GM23338 (cell line): ENCODE measurements around the gene PIGZ. TPM values are rescaled to one million over a fixed set of nuclear protein-coding genes. Genes with fewer than 3 reads are reported as not detected.

Experiments
- ATAC-seq: fragments of 200-7000 bp; cut with Tn5 transposase; 3 replicates; pipeline ENCODE4 v1.9.1; 2020
- DNase-seq: peaks from one replicate; pipeline ENCODE4 v3.0.0-alpha.2; 2015; ENCODE audit warnings: low spot score
- H2AFZ ChIP-seq: fragments of 200-600 bp; sonication (generic); 2 replicates; pipeline ENCODE4 v1.8.0; 2016; ENCODE audit warnings: antibody characterized with exemption, mild to moderate bottlenecking, moderate library complexity
- H3F3A ChIP-seq: fragments of 200-600 bp; sonication (generic); replicated peaks from 2 replicates; pipeline ENCODE4 v1.8.0; 2017; ENCODE audit warnings: antibody characterized with exemption, mixed run types, low read depth
- H3K27ac ChIP-seq: fragments of 200-600 bp; sonication (generic); 2 replicates; pipeline ENCODE4 v1.6.1; 2016; ENCODE audit warnings: low read depth
- H3K27me3 ChIP-seq: fragments of 200-600 bp; sonication (generic); 2 replicates; pipeline ENCODE4 v1.8.0; 2016; ENCODE audit warnings: mild to moderate bottlenecking, mixed run types, moderate library complexity; ENCODE audit not compliant: insufficient read depth
- H3K36me3 ChIP-seq: fragments of 200-600 bp; sonication (generic); 2 replicates; pipeline ENCODE4 v1.8.0; 2016; ENCODE audit warnings: mild to moderate bottlenecking; ENCODE audit not compliant: insufficient read depth
- H3K4me1 ChIP-seq: fragments of 200-600 bp; sonication (generic); 2 replicates; pipeline ENCODE4 v1.8.0; 2016; ENCODE audit warnings: mild to moderate bottlenecking, moderate library complexity; ENCODE audit not compliant: insufficient read depth
- H3K4me2 ChIP-seq: fragments of 200-600 bp; sonication (generic); 2 replicates; pipeline ENCODE4 v1.7.1; 2017; ENCODE audit warnings: mixed run types
- H3K4me3 ChIP-seq: fragments of 200-600 bp; sonication (generic); 2 replicates; pipeline ENCODE4 v1.6.1; 2016; ENCODE audit warnings: mixed run types
- H3K79me2 ChIP-seq: fragments of 200-600 bp; sonication (generic); replicated peaks from 2 replicates; pipeline ENCODE4 v1.8.0; 2017; ENCODE audit warnings: mild to moderate bottlenecking; ENCODE audit not compliant: insufficient read depth
- H3K9me2 ChIP-seq: fragments of 200-600 bp; sonication (generic); 2 replicates; pipeline ENCODE4 v1.8.0; 2017; ENCODE audit not compliant: insufficient read depth
- H4K20me1 ChIP-seq: fragments of 200-600 bp; sonication (generic); replicated peaks from 2 replicates; pipeline ENCODE4 v1.8.0; 2017; ENCODE audit warnings: mild to moderate bottlenecking; ENCODE audit not compliant: insufficient read depth
- H3K27ac Mint-ChIP-seq: 2 replicates; pipeline ENCODE4 v1.8.0; 2020; ENCODE audit warnings: inconsistent platforms, mild to moderate bottlenecking, moderate library complexity, mixed read lengths
- H3K27me3 Mint-ChIP-seq: 3 replicates; pipeline ENCODE4 v1.8.0; 2022; ENCODE audit warnings: low read depth, mild to moderate bottlenecking, moderate library complexity, mixed read lengths, inconsistent platforms; ENCODE audit not compliant: insufficient read depth, poor library complexity
- H3K36me3 Mint-ChIP-seq: 3 replicates; pipeline ENCODE4 v1.8.0; 2021; ENCODE audit warnings: low read depth, mild to moderate bottlenecking, inconsistent platforms, moderate library complexity, mixed read lengths
- H3K4me1 Mint-ChIP-seq: 3 replicates; pipeline ENCODE4 v1.8.0; 2020; ENCODE audit warnings: mild to moderate bottlenecking, inconsistent platforms, mixed read lengths
- H3K4me3 Mint-ChIP-seq: 3 replicates; pipeline ENCODE4 v1.8.0; 2021; ENCODE audit warnings: moderate library complexity, mild to moderate bottlenecking, inconsistent platforms, mixed read lengths
- H3K9me3 Mint-ChIP-seq: 3 replicates; pipeline ENCODE4 v1.8.0; 2020; ENCODE audit warnings: moderate library complexity, mild to moderate bottlenecking, inconsistent platforms, mixed read lengths
- CREB1 ChIP-seq: fragments of 250-450 bp; sonication (Bioruptor Pico); IDR thresholded peaks from 2 replicates; pipeline ENCODE4 v1.5.0; 2020; ENCODE audit warnings: low read depth, mild to moderate bottlenecking, moderate library complexity
- CTCF ChIP-seq, 2 experiments: fragments of 200-600 bp in 1 of 2; sonication (generic) in 1 of 2; conservative IDR thresholded peaks; 2 replicates each; pipeline versions ENCODE4 v1.5.1 to v1.6.1; 2016 to 2017; ENCODE audit warnings: antibody characterized with exemption in 2 of 2, low read depth in 2 of 2, mild to moderate bottlenecking in 2 of 2, moderate library complexity in 1 of 2
- ETS1 ChIP-seq: IDR thresholded peaks from 2 replicates; pipeline ENCODE4 v1.6.1; 2016; ENCODE audit warnings: antibody characterized with exemption
- EZH2 ChIP-seq: fragments of 200-600 bp; sonication (generic); IDR thresholded peaks from one replicate; pipeline ENCODE4 v1.8.0; 2017; ENCODE audit warnings: antibody characterized with exemption, mild to moderate bottlenecking, low read depth; ENCODE audit not compliant: unreplicated experiment
- JUNB ChIP-seq: IDR thresholded peaks from one replicate; pipeline ENCODE4 v1.6.1; 2016; ENCODE audit warnings: antibody characterized with exemption; ENCODE audit not compliant: unreplicated experiment
- NANOG ChIP-seq: IDR thresholded peaks from 2 replicates; pipeline ENCODE4 v1.6.1; 2016; ENCODE audit warnings: antibody characterized with exemption, borderline replicate concordance
- POLR2AphosphoS5 ChIP-seq: IDR thresholded peaks from 2 replicates; pipeline ENCODE4 v1.6.1; 2016; ENCODE audit warnings: antibody characterized with exemption, low read depth
- REST ChIP-seq: IDR thresholded peaks from one replicate; pipeline ENCODE4 v1.6.1; 2018; ENCODE audit warnings: antibody characterized with exemption; ENCODE audit not compliant: unreplicated experiment
- STAT1 ChIP-seq: IDR thresholded peaks from one replicate; pipeline ENCODE4 v1.6.1; 2016; ENCODE audit warnings: antibody characterized with exemption; ENCODE audit not compliant: unreplicated experiment
- ZNF114 ChIP-seq: fragments of 250-450 bp; sonication (Bioruptor Pico); IDR thresholded peaks from 2 replicates; pipeline ENCODE4 v1.5.0; 2020; ENCODE audit warnings: mild to moderate bottlenecking, moderate library complexity
- ZNF331 ChIP-seq: fragments of 250-450 bp; sonication (Bioruptor Pico); IDR thresholded peaks from 2 replicates; pipeline ENCODE4 v1.5.0; 2020; ENCODE audit warnings: low read depth, mild to moderate bottlenecking, moderate library complexity
- ZNF462 ChIP-seq: fragments of 250-450 bp; sonication (Bioruptor Pico); IDR thresholded peaks from 2 replicates; pipeline ENCODE4 v1.5.0; 2020; ENCODE audit warnings: mild to moderate bottlenecking, moderate library complexity
- polyA plus RNA-seq: library from polyadenylated mRNA; unstranded; fragments of >200 nt; fragmentation: Nextera tagmentation; extraction: Ambion mirVana; gene quantifications from 2 replicates; pipeline ENCODE4 v1.2.1, GENCODE V29; 2016
- total RNA-seq: library from RNA; depleted of rRNA; stranded (reverse); fragments of >200 nt; shearing (Covaris generic); gene quantifications from 2 replicates; pipeline ENCODE4 v1.2.3, GENCODE V29; 2014

PIGZ gene
- total and polyA plus RNA-seq, 2 experiments from 2014 or later: 0.16 TPM; not detected in 1

- TF ChIP-seq EZH2 (no peak), NANOG (no peak), ZNF114 (no peak), CTCF (conservative IDR thresholded peaks at IDR 0.05; ENCODE audit: low read depth in 2 of 2) (no peak), ZNF462 (CRISPR knock-in tag) (no peak), STAT1 (no peak), ETS1 (no peak), POLR2AphosphoS5 (no peak), REST (no peak), CREB1 (CRISPR knock-in tag) (no peak), ZNF331 (CRISPR knock-in tag) (no peak), JUNB (no peak)
- no peak overlapping the region for H3K27ac Mint-ChIP-seq
- no peak overlapping the region for H3K27ac ChIP-seq
- no peaks in the 10 kb centered on the region for H3F3A ChIP-seq
- no peaks in the 10 kb centered on the region for H3K36me3 Mint-ChIP-seq
- H4K20me1 ChIP-seq: no peaks in the 10 kb centered on the region
- no peaks in the 10 kb centered on the region for H3K4me1 Mint-ChIP-seq
- H3K9me2 ChIP-seq: no peaks in the 10 kb centered on the region
- no peaks in the 10 kb centered on the region for H3K9me3 Mint-ChIP-seq
- no peaks in the 10 kb centered on the region for H3K79me2 ChIP-seq
- no peak overlapping the region for H3K4me2 ChIP-seq
- H3K27me3 ChIP-seq: no peaks in the 10 kb centered on the region
- H3K4me3 Mint-ChIP-seq: no peak overlapping the region
- H3K4me3 ChIP-seq: no peak overlapping the region
- H3K4me1 ChIP-seq: no peaks in the 10 kb centered on the region
- no peak overlapping the region for H2AFZ ChIP-seq
- peaks cover 5% of the 10 kb centered on the region for H3K27me3 Mint-ChIP-seq
- DNase-seq: no peak
- ATAC-seq: no peak
- H3K36me3 ChIP-seq: no peaks in the 10 kb centered on the region
Observed at GRCh38 chr3:197014024-197014423, 45.4 kb upstream of the PIGZ start.
